Activated naive CD4-positive, alpha-beta T cell treated with anti-CD3 and anti-CD28 coated beads, Interleukin-2, amount 10 ng/mL, durations not matched to agents 7 days and 5 days (primary cell): Measurements from ENCODE around the gene TEX38.

Experiments used
- CTCF ChIA-PET: fragments of 350-600 bp; sonication (Branson Sonifier 250); formaldehyde crosslinking; loops from one replicate; lab custom pipeline; 2021; ENCODE audit warnings: antibody characterized with exemption; lab: Charles Lee
- DNase-seq: peaks from one replicate; pipeline ENCODE4 v3.0.0-alpha.2; 2020
- H3K27ac Mint-ChIP-seq: one replicate; pipeline ENCODE4 v1.8.0; 2021; ENCODE audit warnings: mild to moderate bottlenecking, moderate library complexity, mixed read lengths
- H3K27me3 Mint-ChIP-seq: one replicate; pipeline ENCODE4 v1.8.0; 2021; ENCODE audit warnings: mild to moderate bottlenecking, mixed read lengths
- H3K36me3 Mint-ChIP-seq: one replicate; pipeline ENCODE4 v1.8.0; 2021; ENCODE audit warnings: mixed read lengths
- H3K4me1 Mint-ChIP-seq: one replicate; pipeline ENCODE4 v1.8.0; 2021; ENCODE audit warnings: mixed read lengths
- H3K4me3 Mint-ChIP-seq: one replicate; pipeline ENCODE4 v1.8.0; 2021; ENCODE audit warnings: mild to moderate bottlenecking, moderate library complexity, mixed read lengths
- H3K9me3 Mint-ChIP-seq: one replicate; pipeline ENCODE4 v1.8.0; 2021; ENCODE audit warnings: mixed read lengths

TEX38 gene

GRCh38 chr1:46671554-46671953 lies at the start of gene TEX38:
TEX38 (plus strand) TSS chr1:46671854; CDS start chr1:46671935, 81 bp downstream.
- CTCF ChIA-PET = no interaction called here
- H3K36me3 Mint-ChIP-seq = peaks cover 30% of the 10 kb centered on the region
- H3K27ac Mint-ChIP-seq = no peak within 1 kb of the TSS
- no peak within 1 kb of the TSS for H3K4me3 Mint-ChIP-seq
- DNase-seq = no peak
- H3K9me3 Mint-ChIP-seq = no peaks in the 10 kb centered on the region
- no peaks in the 10 kb centered on the region for H3K27me3 Mint-ChIP-seq
- H3K4me1 Mint-ChIP-seq = peaks cover 34% of the 10 kb centered on the region

GRCh38 chr1:46621930-46622329 lies 49.7 kb upstream of the TEX38 start:
- H3K36me3 Mint-ChIP-seq = no peaks in the 10 kb centered on the region
- CTCF ChIA-PET = interaction anchor here (1.2 to 3.4 kb wide), 5 partner anchors 14 to 106 kb away, joined by 3 to 19 read pairs (median 4); partner anchors contain the start of gene MKNK1

GRCh38 chr1:46622344-46622743 lies 49.3 kb upstream of the TEX38 start:
- DNase-seq = peak; percentile 37
- Mint-ChIP-seq H3K27ac (no peak overlapping the region), H3K27me3 (peaks cover 25% of the 10 kb centered on the region), H3K4me3 (no peak overlapping the region), H3K36me3 (no peaks in the 10 kb centered on the region), H3K9me3 (no peaks in the 10 kb centered on the region), H3K4me1 (peaks cover 9% of the 10 kb centered on the region)
- CTCF ChIA-PET = interaction anchor here (0.7 to 3.4 kb wide), 7 partner anchors 13 to 105 kb away, joined by 3 to 19 read pairs (median 3); partner anchors contain the start of gene MKNK1

More at GRCh38 chr1:46621930-46622329, 49.7 kb upstream of the TEX38 start:
- Mint-ChIP-seq H3K4me3 (no peak overlapping the region), H3K27ac (no peak overlapping the region), H3K9me3 (no peaks in the 10 kb centered on the region), H3K4me1 (peaks cover 14% of the 10 kb centered on the region), H3K27me3 (peaks cover 29% of the 10 kb centered on the region)
- no peak for DNase-seq

DNA sequence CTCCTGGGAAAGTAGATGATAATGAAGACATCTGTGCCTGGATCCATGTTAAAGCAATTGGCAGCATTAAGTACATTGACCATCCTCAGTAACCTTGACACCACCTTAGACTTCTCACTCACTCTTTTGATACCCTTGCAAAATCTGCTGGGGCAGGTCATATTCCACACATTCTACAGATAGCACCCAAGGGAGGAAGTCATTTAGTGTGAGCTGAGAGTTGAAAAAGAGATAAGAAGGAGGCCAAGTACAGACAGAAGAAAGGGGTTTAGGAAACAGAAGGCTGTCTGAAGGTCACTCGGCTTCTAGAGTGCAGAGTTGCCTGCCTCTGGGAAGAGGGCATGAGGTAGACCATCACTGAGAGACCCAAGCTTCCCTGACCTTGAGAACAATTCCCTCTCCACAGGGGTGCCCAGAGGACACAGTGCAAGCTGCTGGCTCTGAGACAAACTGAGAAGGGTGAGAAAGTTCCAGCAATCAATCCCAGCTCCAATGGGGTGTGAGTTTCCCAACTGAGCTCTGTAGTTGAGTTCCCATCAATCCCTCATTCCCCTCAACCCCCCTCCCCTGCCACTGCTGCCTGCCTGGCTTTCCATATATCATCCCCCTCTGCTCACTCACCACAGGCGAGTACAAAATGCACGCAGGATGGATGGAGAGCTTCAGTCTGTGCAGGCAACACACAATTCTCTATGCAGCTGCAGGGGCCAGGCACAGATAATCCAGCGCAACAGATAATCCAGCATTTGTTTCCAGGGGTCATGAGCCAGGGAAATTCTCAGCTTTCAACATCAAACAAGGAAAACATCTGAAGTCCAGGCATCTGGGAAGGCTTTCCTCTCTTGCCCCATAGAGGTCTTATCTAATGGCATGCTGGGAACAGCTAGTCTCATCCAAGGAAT lies 47.7 kb upstream of the TEX38 start:
- Mint-ChIP-seq H3K27ac (no peak overlapping the region), H3K27me3 (peaks cover 16% of the 10 kb centered on the region), H3K36me3 (no peaks in the 10 kb centered on the region), H3K9me3 (no peaks in the 10 kb centered on the region), H3K4me3 (no peak overlapping the region), H3K4me1 (peaks cover 5% of the 10 kb centered on the region)
- DNase-seq = no peak
- CTCF ChIA-PET = interaction anchor here (1.2 to 3.4 kb wide), 3 partner anchors 20 to 101 kb away, joined by 3 to 19 read pairs (median 3); partner anchors contain the start of gene MKNK1

GRCh38 chr1:46630719-46631118 lies 40.9 kb upstream of the TEX38 start:
- CTCF ChIA-PET = no interaction called here
- peaks cover 16% of the 10 kb centered on the region for H3K36me3 Mint-ChIP-seq

DNA sequence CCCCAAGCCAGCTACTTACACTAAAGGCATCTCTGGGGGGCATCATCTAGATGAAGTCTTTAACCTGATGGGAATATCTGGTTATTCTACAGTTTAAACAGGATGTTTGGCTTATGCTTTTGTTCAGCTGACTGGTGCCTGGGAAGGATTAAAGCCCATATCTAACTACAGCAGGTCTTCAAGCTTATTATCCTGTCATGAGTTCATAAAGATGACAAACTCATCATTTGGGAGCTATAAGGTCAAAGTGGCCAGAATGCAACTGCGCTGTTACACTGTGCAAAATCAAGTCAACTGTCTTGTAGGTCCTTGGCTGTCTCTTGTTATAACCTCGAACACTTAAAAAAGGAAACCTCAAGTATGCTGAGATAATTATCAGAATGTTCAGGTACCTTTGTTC lies 36.4 kb upstream of the TEX38 start:
- Mint-ChIP-seq H3K9me3 (no peaks in the 10 kb centered on the region), H3K27ac (no peak overlapping the region), H3K4me3 (no peak overlapping the region), H3K36me3 (peaks cover 17% of the 10 kb centered on the region), H3K4me1 (no peaks in the 10 kb centered on the region), H3K27me3 (no peaks in the 10 kb centered on the region)
- no peak for DNase-seq
- CTCF ChIA-PET = no interaction called here

More at GRCh38 chr1:46630719-46631118, 40.9 kb upstream of the TEX38 start:
- H3K27me3 Mint-ChIP-seq = no peaks in the 10 kb centered on the region
- H3K4me3 Mint-ChIP-seq = no peak overlapping the region
- H3K4me1 Mint-ChIP-seq = no peaks in the 10 kb centered on the region
- no peak for DNase-seq
- H3K27ac Mint-ChIP-seq = no peak overlapping the region
- no peaks in the 10 kb centered on the region for H3K9me3 Mint-ChIP-seq

- CTCF ChIA-PET = no interaction called here
- Mint-ChIP-seq H3K9me3 (no peaks in the 10 kb centered on the region), H3K4me3 (no peak overlapping the region), H3K27ac (no peak overlapping the region), H3K27me3 (no peaks in the 10 kb centered on the region), H3K4me1 (no peaks in the 10 kb centered on the region), H3K36me3 (peaks cover 23% of the 10 kb centered on the region)
- DNase-seq = no peak
These were observed 34.1 kb upstream of the TEX38 start for GRCh38 chr1:46637444-46638083.

DNA sequence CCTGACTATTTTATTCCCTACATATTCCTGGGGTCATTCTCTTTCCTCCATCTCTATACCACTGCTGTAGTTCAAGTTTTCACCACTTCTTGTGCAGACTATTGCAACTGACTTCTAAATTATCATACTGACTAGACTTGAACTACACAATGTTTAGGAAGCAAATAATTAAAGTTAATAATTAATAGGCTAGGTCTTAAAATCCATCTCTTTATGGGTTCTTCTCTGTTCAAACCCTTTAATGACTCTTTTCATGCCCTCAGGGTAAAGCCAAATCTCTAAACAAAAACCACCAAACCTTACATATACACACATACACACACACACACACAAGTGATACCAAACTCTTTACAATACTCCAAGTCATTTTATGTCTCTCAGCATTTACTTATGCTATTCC lies 32.7 kb upstream of the TEX38 start:
- Mint-ChIP-seq H3K27me3 (no peaks in the 10 kb centered on the region), H3K27ac (no peak overlapping the region), H3K4me1 (no peaks in the 10 kb centered on the region), H3K36me3 (peaks cover 23% of the 10 kb centered on the region), H3K4me3 (no peak overlapping the region), H3K9me3 (no peaks in the 10 kb centered on the region)
- DNase-seq = no peak
- CTCF ChIA-PET = no interaction called here

- CTCF ChIA-PET = no interaction called here
- Mint-ChIP-seq H3K27ac (no peak overlapping the region), H3K36me3 (peaks cover 23% of the 10 kb centered on the region)
These were observed 32.1 kb upstream of the TEX38 start for GRCh38 chr1:46639547-46639946.

DNA sequence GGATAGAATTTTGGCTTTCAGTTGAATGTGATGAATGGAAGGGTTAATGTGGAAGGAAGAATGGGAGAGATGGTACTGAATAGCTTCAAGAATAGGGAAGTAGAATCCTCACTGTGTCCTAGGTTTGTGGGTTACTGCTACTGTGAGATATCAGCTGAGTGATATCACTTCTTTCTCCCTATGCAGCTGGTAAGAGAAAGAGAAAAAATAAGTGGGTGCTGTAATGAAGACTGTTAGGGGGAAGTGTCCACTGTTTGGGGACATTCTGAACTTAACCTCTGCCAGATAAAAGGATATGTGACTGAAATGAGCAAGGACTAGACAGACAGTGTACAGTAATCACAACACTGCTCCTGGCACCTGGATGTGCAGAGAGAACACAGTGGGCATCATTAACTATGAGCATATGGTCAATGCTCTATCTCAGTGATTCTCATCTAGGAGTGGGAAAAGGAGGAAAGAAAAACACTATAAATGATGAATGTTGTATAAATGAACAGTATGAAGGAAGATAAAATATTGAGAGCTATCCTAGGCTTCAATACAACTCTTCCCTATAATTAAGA lies 29.5 kb upstream of the TEX38 start:
- no peak overlapping the region for H3K4me3 Mint-ChIP-seq
- H3K27me3 Mint-ChIP-seq = no peaks in the 10 kb centered on the region
- H3K4me1 Mint-ChIP-seq = no peaks in the 10 kb centered on the region
- CTCF ChIA-PET = interaction anchor here (1.2 kb wide), 1 partner anchor 83 kb away, joined by 5 read pairs; no protein-coding TSS in a partner anchor
- H3K9me3 Mint-ChIP-seq = no peaks in the 10 kb centered on the region
- H3K27ac Mint-ChIP-seq = no peak overlapping the region
- DNase-seq = no peak
- H3K36me3 Mint-ChIP-seq = peaks cover 22% of the 10 kb centered on the region

More at GRCh38 chr1:46639547-46639946, 32.1 kb upstream of the TEX38 start:
- H3K27me3 Mint-ChIP-seq = no peaks in the 10 kb centered on the region
- no peaks in the 10 kb centered on the region for H3K4me1 Mint-ChIP-seq
- no peak for DNase-seq
- H3K9me3 Mint-ChIP-seq = no peaks in the 10 kb centered on the region
- no peak overlapping the region for H3K4me3 Mint-ChIP-seq

DNA sequence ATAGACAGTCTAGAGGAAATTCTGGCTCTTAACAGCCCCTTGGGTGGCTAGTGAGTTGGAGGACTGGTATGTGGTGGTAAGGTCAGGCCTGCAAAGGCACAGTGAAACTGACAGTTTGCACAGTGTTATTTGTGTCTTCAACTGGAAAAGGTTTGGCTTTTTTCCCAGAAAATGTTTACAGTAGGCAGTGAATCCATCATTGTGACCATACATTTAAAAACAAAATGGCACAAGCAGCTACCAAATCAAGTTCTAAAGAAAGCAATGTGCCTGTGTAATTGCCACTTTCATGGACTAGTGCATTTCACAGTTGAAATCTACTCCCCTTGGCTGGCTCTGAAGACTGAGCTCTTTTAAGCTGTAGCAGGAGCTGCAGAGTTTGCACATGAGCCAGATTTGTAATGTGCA lies 28.3 kb upstream of the TEX38 start:
- no peak overlapping the region for H3K27ac Mint-ChIP-seq
- CTCF ChIA-PET = no interaction called here
- peaks cover 26% of the 10 kb centered on the region for H3K36me3 Mint-ChIP-seq

DNA sequence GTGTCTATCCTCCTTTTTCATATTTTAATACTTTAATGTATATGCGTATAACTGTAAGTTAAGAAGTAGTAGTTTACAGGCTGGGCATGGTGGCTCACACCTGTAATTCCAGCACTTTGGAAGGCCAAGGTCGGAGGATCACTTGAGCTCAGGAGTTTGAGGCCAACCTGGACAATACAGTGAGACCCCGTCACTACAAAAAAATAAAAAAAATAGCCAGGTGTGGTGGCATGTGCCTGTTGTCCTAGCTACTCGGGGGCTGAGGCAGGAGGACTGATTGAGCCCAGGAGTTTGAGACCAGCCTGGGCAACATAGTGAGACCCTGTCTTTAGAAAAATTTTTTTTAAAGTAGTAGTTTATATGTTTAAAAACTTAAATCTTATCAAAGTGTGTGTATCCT lies 25.8 kb upstream of the TEX38 start:
- CTCF ChIA-PET = no interaction called here
- Mint-ChIP-seq H3K27ac (no peak overlapping the region), H3K27me3 (no peaks in the 10 kb centered on the region), H3K4me3 (no peak overlapping the region), H3K36me3 (peaks cover 45% of the 10 kb centered on the region), H3K4me1 (no peaks in the 10 kb centered on the region), H3K9me3 (peaks cover 5% of the 10 kb centered on the region)
- DNase-seq = no peak

More for the DNA sequence above, 28.3 kb upstream of the TEX38 start:
- no peaks in the 10 kb centered on the region for H3K4me1 Mint-ChIP-seq
- no peak for DNase-seq
- H3K9me3 Mint-ChIP-seq = no peaks in the 10 kb centered on the region
- no peak overlapping the region for H3K4me3 Mint-ChIP-seq
- no peaks in the 10 kb centered on the region for H3K27me3 Mint-ChIP-seq

DNA sequence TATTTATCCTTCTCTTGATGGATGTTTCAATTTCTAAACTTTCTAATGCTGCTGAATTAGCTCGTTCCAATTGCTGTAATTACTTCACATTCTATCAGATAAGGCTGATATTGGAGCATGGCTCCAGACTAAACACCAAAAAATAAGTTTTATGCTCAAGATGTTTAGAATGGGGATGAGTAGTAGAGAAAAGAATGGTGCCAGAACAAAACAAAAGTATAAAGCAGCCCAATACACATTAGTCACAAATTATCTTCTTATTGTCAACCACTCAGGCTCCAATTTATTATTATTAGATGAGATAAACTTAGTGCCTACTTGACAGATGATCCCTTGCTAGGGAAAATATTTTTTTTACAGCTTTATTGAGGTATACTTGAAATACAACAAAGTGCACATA lies 25.3 kb upstream of the TEX38 start:
- Mint-ChIP-seq H3K27me3 (no peaks in the 10 kb centered on the region), H3K27ac (no peak overlapping the region), H3K4me3 (no peak overlapping the region), H3K9me3 (peaks cover 5% of the 10 kb centered on the region), H3K36me3 (peaks cover 47% of the 10 kb centered on the region), H3K4me1 (no peaks in the 10 kb centered on the region)
- CTCF ChIA-PET = no interaction called here
- DNase-seq = no peak

DNA sequence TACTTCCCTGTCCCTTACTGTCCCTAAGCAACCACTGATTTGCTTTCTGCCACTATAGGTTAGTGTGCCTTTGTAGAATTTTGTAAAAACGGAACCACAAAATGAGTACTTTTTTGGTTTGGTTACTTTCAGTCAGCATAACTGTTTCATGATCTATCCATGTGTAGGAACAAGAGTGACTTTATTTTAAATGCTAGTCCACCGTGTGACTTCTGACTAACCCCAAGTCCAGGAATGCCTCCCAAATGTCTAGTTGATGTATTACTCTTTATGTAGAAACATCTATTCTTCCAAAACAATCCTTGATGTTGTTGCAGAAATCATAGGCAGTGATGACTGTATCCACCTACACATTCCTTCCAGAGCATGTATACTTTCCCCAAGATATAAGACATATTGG lies 24.8 kb upstream of the TEX38 start:
- H3K36me3 Mint-ChIP-seq = peaks cover 44% of the 10 kb centered on the region
- CTCF ChIA-PET = interaction anchor here (0.9 kb wide), 1 partner anchor 112 kb away, joined by 3 read pairs; a partner anchor contains a TSS

More for the DNA sequence above, 24.8 kb upstream of the TEX38 start:
- H3K4me1 Mint-ChIP-seq = no peaks in the 10 kb centered on the region
- peaks cover 5% of the 10 kb centered on the region for H3K9me3 Mint-ChIP-seq
- H3K4me3 Mint-ChIP-seq = no peak overlapping the region
- no peaks in the 10 kb centered on the region for H3K27me3 Mint-ChIP-seq
- H3K27ac Mint-ChIP-seq = no peak overlapping the region
- no peak for DNase-seq
